ENCODE measurements around the gene SNED1. TPM values are rescaled to one million over a fixed set of nuclear protein-coding genes. Genes with fewer than 3 reads are reported as not detected.

SNED1 gene
- total and polyA plus RNA-seq, 7 donors: 0.69 to 37.1 (median 8.3) TPM

DNA sequence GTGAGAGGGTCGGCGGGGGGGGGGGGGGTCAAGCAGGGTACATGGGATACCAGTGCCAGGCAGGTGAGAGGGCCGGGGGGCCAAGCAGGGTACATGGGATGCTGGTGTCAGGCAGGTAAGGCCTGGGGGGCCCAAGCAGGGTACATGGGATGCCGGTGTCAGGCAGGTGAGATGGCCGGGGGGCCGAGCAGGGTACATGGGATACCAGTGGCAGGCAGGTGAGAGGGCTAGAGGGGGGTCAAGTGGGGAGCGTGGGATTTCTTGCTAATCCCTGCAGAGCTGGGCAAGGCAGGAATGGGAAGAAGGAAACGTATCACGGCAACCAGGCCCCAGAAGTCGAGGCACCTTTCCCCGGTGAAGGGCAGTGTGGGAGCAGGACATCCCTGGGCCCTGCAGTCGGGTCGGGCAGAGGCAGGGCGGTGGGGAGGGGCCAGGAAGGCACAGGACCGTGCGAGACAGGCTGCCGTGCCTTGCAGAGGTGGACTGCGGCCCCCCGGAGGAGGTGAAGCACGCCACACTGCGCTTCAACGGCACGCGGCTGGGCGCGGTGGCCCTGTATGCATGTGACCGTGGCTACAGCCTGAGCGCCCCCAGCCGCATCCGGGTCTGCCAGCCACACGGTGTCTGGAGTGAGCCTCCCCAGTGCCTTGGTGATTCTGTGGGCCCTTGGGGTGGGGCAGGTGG lies 54.4 kb downstream of the SNED1 start:
- Histone ChIP-seq H3K4me3 (no peak overlapping the region), H3K4me1 (no peaks in the 10 kb centered on the region), H3K36me3 (no peaks in the 10 kb centered on the region), H3K27ac (no peak overlapping the region), H3K27me3 (peaks cover 0 to 4% (median 0%) of the 10 kb centered on the region in 3 donors), H3K9me3 (no peaks in the 10 kb centered on the region)
- TF ChIP-seq EP300 (IDR thresholded peaks at IDR 0.05): no peak
- no peak for TF ChIP-seq POLR2A (IDR thresholded peaks at IDR 0.05)
- TF ChIP-seq POLR2AphosphoS5 (IDR thresholded peaks at IDR 0.05): no peak
- TF ChIP-seq, protein P1, sequence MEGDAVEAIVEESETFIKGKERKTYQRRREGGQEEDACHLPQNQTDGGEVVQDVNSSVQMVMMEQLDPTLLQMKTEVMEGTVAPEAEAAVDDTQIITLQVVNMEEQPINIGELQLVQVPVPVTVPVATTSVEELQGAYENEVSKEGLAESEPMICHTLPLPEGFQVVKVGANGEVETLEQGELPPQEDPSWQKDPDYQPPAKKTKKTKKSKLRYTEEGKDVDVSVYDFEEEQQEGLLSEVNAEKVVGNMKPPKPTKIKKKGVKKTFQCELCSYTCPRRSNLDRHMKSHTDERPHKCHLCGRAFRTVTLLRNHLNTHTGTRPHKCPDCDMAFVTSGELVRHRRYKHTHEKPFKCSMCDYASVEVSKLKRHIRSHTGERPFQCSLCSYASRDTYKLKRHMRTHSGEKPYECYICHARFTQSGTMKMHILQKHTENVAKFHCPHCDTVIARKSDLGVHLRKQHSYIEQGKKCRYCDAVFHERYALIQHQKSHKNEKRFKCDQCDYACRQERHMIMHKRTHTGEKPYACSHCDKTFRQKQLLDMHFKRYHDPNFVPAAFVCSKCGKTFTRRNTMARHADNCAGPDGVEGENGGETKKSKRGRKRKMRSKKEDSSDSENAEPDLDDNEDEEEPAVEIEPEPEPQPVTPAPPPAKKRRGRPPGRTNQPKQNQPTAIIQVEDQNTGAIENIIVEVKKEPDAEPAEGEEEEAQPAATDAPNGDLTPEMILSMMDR (IDR thresholded peaks at IDR 0.05): no peak
- intact Hi-C loops (cut with DNase I): no loop called here
- peak; percentile 60 for DNase-seq
- 89 to 94% methylated on average over 31 of the region's 31 CpGs for WGBS, 2 donors

DNA sequence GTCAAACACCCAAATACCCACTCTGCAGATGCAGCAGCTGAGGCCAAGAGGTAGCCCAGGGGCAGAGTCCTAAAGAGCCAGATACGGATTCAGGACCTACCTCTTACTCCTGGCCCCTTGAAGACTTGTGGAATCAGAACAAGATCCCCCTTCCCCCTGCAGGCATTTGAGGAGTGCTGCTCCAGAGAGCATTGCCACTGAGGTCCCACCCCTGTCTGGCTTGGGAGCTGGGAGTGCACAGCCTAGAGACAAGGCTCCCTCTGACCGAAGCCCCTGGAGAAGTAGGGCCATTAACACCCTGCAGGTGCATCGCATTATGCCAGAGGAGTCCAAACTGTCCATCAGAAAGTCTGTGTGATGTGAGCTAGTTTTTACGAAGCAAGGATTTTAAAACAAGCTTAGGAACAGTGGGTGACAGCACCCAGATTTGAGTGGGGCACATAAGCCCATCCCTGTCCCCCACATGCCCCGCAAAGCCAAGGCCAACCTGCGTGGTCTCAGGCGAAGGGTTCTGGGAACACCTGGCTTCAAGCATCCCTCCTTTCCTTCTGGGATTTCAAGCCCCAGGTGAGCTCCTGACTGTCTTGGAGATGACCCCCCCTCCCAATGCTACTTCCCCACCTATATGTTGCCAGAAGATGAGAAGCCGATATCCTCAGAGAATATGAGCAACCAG lies 55.3 kb downstream of the SNED1 start:
- Histone ChIP-seq H3K27ac (no peak overlapping the region), H3K4me3 (no peak overlapping the region), H3K4me1 (no peaks in the 10 kb centered on the region), H3K36me3 (no peaks in the 10 kb centered on the region), H3K27me3 (peaks cover 0 to 4% (median 0%) of the 10 kb centered on the region in 3 donors), H3K9me3 (no peaks in the 10 kb centered on the region)
- TF ChIP-seq, protein P1 (IDR thresholded peaks at IDR 0.05): no peak
- TF ChIP-seq EP300 (IDR thresholded peaks at IDR 0.05) (no peak), POLR2A (IDR thresholded peaks at IDR 0.05) (no peak), POLR2AphosphoS5 (IDR thresholded peaks at IDR 0.05) (no peak)
- DNase-seq: peak; percentile 47
- intact Hi-C loops (cut with DNase I): no loop called here
- WGBS, 2 donors: 94% methylated on average over 8 of the region's 8 CpGs

DNA sequence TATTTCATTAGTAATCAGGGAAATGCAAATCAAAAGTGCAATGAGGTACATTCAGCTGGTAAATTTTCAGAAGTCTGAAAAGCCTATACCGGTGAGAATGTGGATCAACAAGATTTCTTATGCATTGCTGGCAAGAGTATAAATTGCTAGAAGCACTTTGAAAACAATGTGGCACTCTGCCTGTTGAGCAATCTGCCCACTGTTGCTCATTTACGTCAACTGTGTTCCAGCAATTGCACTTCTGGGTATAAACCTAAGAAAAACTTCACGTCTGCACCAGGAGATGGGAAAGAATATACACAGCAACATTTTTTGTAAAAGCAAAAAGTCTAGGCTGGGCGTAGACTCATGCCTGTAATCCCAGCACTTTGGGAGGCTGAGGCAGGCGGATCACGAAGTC lies 62.9 kb downstream of the SNED1 start:
- Histone ChIP-seq H3K27ac (no peak overlapping the region), H3K36me3 (no peaks in the 10 kb centered on the region), H3K4me3 (no peak overlapping the region), H3K27me3 (peaks cover 4 to 35% (median 21%) of the 10 kb centered on the region in 3 donors), H3K9me3 (no peaks in the 10 kb centered on the region), H3K4me1 (peaks cover 0 to 9% (median 1%) of the 10 kb centered on the region in 4 donors)
- DNase-seq: peak; percentile 36
- TF ChIP-seq POLR2AphosphoS5 (IDR thresholded peaks at IDR 0.05) (no peak), POLR2A (IDR thresholded peaks at IDR 0.05) (no peak), EP300 (IDR thresholded peaks at IDR 0.05) (no peak)
- TF ChIP-seq, protein P1 (IDR thresholded peaks at IDR 0.05): no peak
- intact Hi-C loops (cut with DNase I): no loop called here
- 73 to 84% methylated on average over 6 of the region's 6 CpGs for WGBS, 2 donors

DNA sequence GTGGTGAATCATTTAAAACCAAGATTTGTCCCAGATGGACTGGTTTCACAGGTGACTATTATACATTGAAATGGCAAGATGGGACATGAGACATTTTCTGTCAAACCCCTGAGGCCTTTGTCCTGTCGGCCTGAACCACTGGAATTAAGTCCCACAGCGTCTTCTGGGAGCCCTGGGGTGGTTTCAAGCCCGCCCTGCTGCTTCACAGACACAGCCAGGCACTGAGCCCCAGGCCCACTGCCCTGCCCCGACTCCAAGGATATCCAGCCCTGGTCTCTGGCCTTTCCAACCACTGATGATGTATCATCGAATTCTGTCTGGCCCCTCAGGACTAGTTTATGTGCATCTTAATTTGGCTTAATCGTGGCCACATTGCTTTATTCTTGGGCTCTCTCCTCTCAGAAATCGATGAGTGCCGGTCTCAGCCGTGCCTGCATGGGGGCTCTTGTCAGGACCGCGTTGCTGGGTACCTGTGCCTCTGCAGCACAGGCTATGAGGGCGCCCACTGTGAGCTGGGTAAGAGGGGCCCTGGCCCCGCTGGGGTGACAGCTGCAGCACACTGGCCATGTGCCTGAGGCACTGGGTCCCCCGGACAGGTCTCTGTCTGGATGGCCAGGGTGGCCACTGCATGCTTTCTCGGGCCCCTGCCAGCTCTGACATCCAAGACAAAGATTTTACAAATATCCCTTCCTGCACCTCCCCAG lies 64.1 kb downstream of the SNED1 start:
- Histone ChIP-seq H3K9me3 (no peaks in the 10 kb centered on the region), H3K36me3 (no peaks in the 10 kb centered on the region), H3K4me1 (peaks cover 0 to 9% (median 1%) of the 10 kb centered on the region in 4 donors), H3K27ac (no peak overlapping the region), H3K27me3 (peaks cover 4 to 35% (median 21%) of the 10 kb centered on the region in 3 donors), H3K4me3 (no peak overlapping the region)
- TF ChIP-seq, protein P1 (IDR thresholded peaks at IDR 0.05): no peak
- no peak for TF ChIP-seq POLR2A (IDR thresholded peaks at IDR 0.05)
- TF ChIP-seq EP300 (IDR thresholded peaks at IDR 0.05): no peak
- no peak for TF ChIP-seq POLR2AphosphoS5 (IDR thresholded peaks at IDR 0.05)
- intact Hi-C loops (cut with DNase I): no loop called here
- WGBS, 2 donors: 88 to 90% methylated on average over 15 of the region's 15 CpGs
- peak; percentile 47 for DNase-seq

All from sigmoid colon (tissue), 7 donors.